ENCODE results near the gene HECTD1. TPM values are rescaled to one million over a fixed set of nuclear protein-coding genes. Genes with fewer than 3 reads are reported as not detected.

The HECTD1 gene
- total and polyA plus RNA-seq, 9 of the 15 experiments (the other 6 are each of a cell fraction or from before 2014, with no cell fraction given), result 27.9 to 111 (median 78.1) TPM

- no peak for TF ChIP-seq ELF1 (tag; IDR thresholded peaks at IDR 0.05)
- TF ChIP-seq ZNF77 (CRISPR knock-in tag; IDR thresholded peaks at IDR 0.05), result no peak
- no peak for TF ChIP-seq PBX2 (CRISPR knock-in tag; IDR thresholded peaks at IDR 0.05; ENCODE audit: low read depth)
- peak; percentile 92 for TF ChIP-seq PBX2 (tag; conservative IDR thresholded peaks at IDR 0.05; ENCODE audit: low read depth)
- TF ChIP-seq SFPQ (IDR thresholded peaks at IDR 0.05; ENCODE audit: low read depth, low read length), result no peak
- TF ChIP-seq MLLT1 (IDR thresholded peaks at IDR 0.05), result 0 out of 4 replicates have a peak, but pooled peaks of 1 of the 2 experiments have one; percentile 7
- peak; percentile 49 for TF ChIP-seq L3MBTL2 (IDR thresholded peaks at IDR 0.05)
- no peak for TF ChIP-seq CHD7 (IDR thresholded peaks at IDR 0.05; ENCODE audit: low read depth, low read length)
Measured at GRCh38 chr14:31229638-31230572, 22.3 kb upstream of the HECTD1 start (continued).

All from K562 (cell line).